CD14-positive monocyte (primary cell): ENCODE data around the gene ARRDC1. TPM values are rescaled to one million over a fixed set of nuclear protein-coding genes. Genes with fewer than 3 reads are reported as not detected.

Experiments
- DNase-seq, 3 donors: peaks; one replicate each; pipeline ENCODE4 v3.0.0-alpha.2; 2011 to 2022
- H2AFZ ChIP-seq: 2 replicates; pipeline ENCODE4 v1.6.0; 2012; ENCODE audit warnings: mild to moderate bottlenecking, low read depth, low read length, inconsistent platforms; ENCODE audit not compliant: insufficient read depth, poor library complexity, severe bottlenecking
- H3K27ac ChIP-seq, 2 donors: 1 replicate in 1 of 2; 2 replicates in 1 of 2; pipeline ENCODE4 v1.5.1; 2012 to 2013; ENCODE audit warnings: low read length in 2 of 2, control low read depth in 1 of 2, inconsistent platforms in 1 of 2, low read depth in 1 of 2, mild to moderate bottlenecking in 1 of 2
- H3K27me3 ChIP-seq, 2 donors: one replicate each; pipeline versions ENCODE4 v1.6.0 to v1.6.1; 2011 to 2013; ENCODE audit warnings: low read length in 2 of 2; ENCODE audit not compliant: control insufficient read depth in 2 of 2, insufficient read depth in 2 of 2
- H3K36me3 ChIP-seq, 2 donors: replicated peaks in 1 of 2; 1 replicate in 1 of 2; 2 replicates in 1 of 2; pipeline versions ENCODE4 v1.5.1 to v1.6.1; 2012 to 2013; ENCODE audit warnings: low read length in 2 of 2, control low read depth in 1 of 2, inconsistent platforms in 1 of 2, mild to moderate bottlenecking in 1 of 2; ENCODE audit not compliant: insufficient read depth in 2 of 2, control insufficient read depth in 1 of 2
- H3K4me1 ChIP-seq, 2 donors: 1 replicate in 1 of 2; 2 replicates in 1 of 2; pipeline versions ENCODE4 v1.5.1 to v1.6.1; 2012 to 2013; ENCODE audit warnings: low read length in 2 of 2, control low read depth in 1 of 2, inconsistent platforms in 1 of 2, mild to moderate bottlenecking in 1 of 2, moderate library complexity in 1 of 2; ENCODE audit not compliant: insufficient read depth in 2 of 2, control insufficient read depth in 1 of 2
- H3K4me2 ChIP-seq: replicated peaks from 2 replicates; pipeline ENCODE3; 2012; ENCODE audit warnings: low read length, moderate library complexity, mild to moderate bottlenecking; ENCODE audit not compliant: poor library complexity, severe bottlenecking; ENCODE audit errors: extremely low read depth
- H3K4me3 ChIP-seq, 3 experiments: fragments of 200-600 bp in 1 of 3; sonication (generic) in 1 of 3; replicated peaks in 1 of 3; 1 replicate in 2 of 3; 2 replicates in 1 of 3; pipeline ENCODE4 v1.5.1; 2011 to 2013; ENCODE audit warnings: low read length in 3 of 3, mild to moderate bottlenecking in 3 of 3, control low read depth in 2 of 3, low read depth in 2 of 3, inconsistent platforms in 1 of 3, moderate library complexity in 1 of 3
- H3K79me2 ChIP-seq: 2 replicates; pipeline ENCODE4 v1.6.0; 2012; ENCODE audit warnings: mild to moderate bottlenecking, control low read depth, inconsistent platforms, low read length, moderate library complexity; ENCODE audit not compliant: insufficient read depth
- H3K9ac ChIP-seq: 2 replicates; pipeline ENCODE4 v1.6.0; 2017; ENCODE audit warnings: low read length, mild to moderate bottlenecking; ENCODE audit not compliant: insufficient read depth, poor library complexity, severe bottlenecking
- H3K9me3 ChIP-seq, 2 donors: replicated peaks in 1 of 2; 1 replicate in 1 of 2; 2 replicates in 1 of 2; pipeline versions ENCODE4 v1.5.1 to v1.6.1; 2012 to 2013; ENCODE audit warnings: low read length in 2 of 2, control low read depth in 1 of 2; ENCODE audit not compliant: control insufficient read depth in 1 of 2, insufficient read depth in 1 of 2
- H4K20me1 ChIP-seq: 2 replicates; pipeline ENCODE4 v1.6.0; 2012; ENCODE audit warnings: mild to moderate bottlenecking, low read length, control low read depth, moderate library complexity; ENCODE audit not compliant: insufficient read depth
- H3K27ac Mint-ChIP-seq, 7 donors: one replicate each; pipeline ENCODE4 v1.8.0; 2020; ENCODE audit warnings: mild to moderate bottlenecking in 7 of 7, mixed read lengths in 7 of 7, moderate library complexity in 6 of 7, inconsistent platforms in 2 of 7
- H3K27me3 Mint-ChIP-seq, 3 donors: one replicate each; pipeline ENCODE4 v1.8.0; 2021 to 2022; ENCODE audit warnings: low read depth in 3 of 3, mild to moderate bottlenecking in 3 of 3, mixed read lengths in 3 of 3, moderate library complexity in 3 of 3, inconsistent platforms in 1 of 3
- H3K36me3 Mint-ChIP-seq, 2 donors: one replicate each; pipeline ENCODE4 v1.8.0; 2020; ENCODE audit warnings: mixed read lengths in 2 of 2, inconsistent platforms in 1 of 2, mild to moderate bottlenecking in 1 of 2
- H3K4me1 Mint-ChIP-seq: one replicate; pipeline ENCODE4 v1.8.0; 2020; ENCODE audit warnings: mild to moderate bottlenecking, mixed read lengths
- H3K4me3 Mint-ChIP-seq, 2 donors: one replicate each; pipeline ENCODE4 v1.8.0; 2020; ENCODE audit warnings: mild to moderate bottlenecking in 2 of 2, mixed read lengths in 2 of 2, moderate library complexity in 1 of 2
- H3K9me3 Mint-ChIP-seq, 7 donors: one replicate each; pipeline ENCODE4 v1.8.0; 2020 to 2022; ENCODE audit warnings: mixed read lengths in 7 of 7, mild to moderate bottlenecking in 6 of 7, moderate library complexity in 6 of 7, inconsistent platforms in 2 of 7
- CTCF ChIP-seq: fragments of 200-600 bp; IDR thresholded peaks from one replicate; pipeline ENCODE4 v1.8.0; 2022; ENCODE audit warnings: antibody characterized with exemption, mild to moderate bottlenecking
- WGBS: methylation state at CpG from one replicate; pipeline ENCODE4 v1.1.5; 2013; ENCODE audit warnings: missing lambda C conversion rate; ENCODE audit not compliant: insufficient coverage; 5-methylcytosine and 5-hydroxymethylcytosine counted together
- intact Hi-C, 2 donors: fragments of 100-400 bp; cut with micrococcal nuclease; formaldehyde crosslinking; loops; one replicate each; pipeline versions ENCODE4 v1.15.0 to v1.15.1; 2023
- polyA plus RNA-seq, 3 donors: library from polyadenylated mRNA; depleted of rRNA in 1 of 3; unstranded in 2 of 3; stranded (reverse) in 1 of 3; fragments of 300-500 nt in 2 of 3; fragments of >200 nt in 1 of 3; fragmentation: Illumina TruSeq in 2 of 3; gene quantifications; 1 replicate in 2 of 3; 2 replicates in 1 of 3; pipeline ENCODE4 v1.2.3, GENCODE V29; 2012 to 2021

Gene ARRDC1
- polyA plus RNA-seq, 3 donors, result 83.2 to 454 (median 87.6) TPM

GRCh38 chr9:137640862-137641261 lies 35.4 kb downstream of the ARRDC1 start:
- no peaks in the 10 kb centered on the region for H3K27me3 Mint-ChIP-seq
- H3K79me2 ChIP-seq, result peaks cover 95% of the 10 kb centered on the region
- H3K4me2 ChIP-seq, result no peak overlapping the region
- peaks cover 14 to 25% of the 10 kb centered on the region in 2 donors for H3K4me1 ChIP-seq
- H3K9me3 ChIP-seq, result no peaks in the 10 kb centered on the region
- H3K4me1 Mint-ChIP-seq, result peaks cover 34% of the 10 kb centered on the region
- H3K27me3 ChIP-seq, result no peaks in the 10 kb centered on the region
- H3K27ac Mint-ChIP-seq, result peak overlapping the region in 2 of 7 donors; percentile 4 to 77
- 100% methylated on average over 1 of the region's 5 CpGs for WGBS
- peaks cover 75% of the 10 kb centered on the region for H4K20me1 ChIP-seq
- peak overlapping the region in 1 of 2 donors; percentile 48 for H3K27ac ChIP-seq
- H3K9me3 Mint-ChIP-seq, result no peaks in the 10 kb centered on the region
- no peak overlapping the region for H2AFZ ChIP-seq
- intact Hi-C loops, result no loop called here
- peaks cover 19 to 47% of the 10 kb centered on the region in 2 donors for H3K36me3 Mint-ChIP-seq
- H3K36me3 ChIP-seq, result peaks cover 10 to 21% of the 10 kb centered on the region in 2 donors
- H3K4me3 Mint-ChIP-seq, result no peak overlapping the region
- no peak for TF ChIP-seq CTCF
- H3K9ac ChIP-seq, result no peak overlapping the region
- H3K4me3 ChIP-seq, result no peak overlapping the region
- no peak for DNase-seq

- Histone ChIP-seq H3K27me3 (no peaks in the 10 kb centered on the region), H3K9me3 (no peaks in the 10 kb centered on the region), H3K9ac (no peak overlapping the region), H3K79me2 (peaks cover 93% of the 10 kb centered on the region), H3K4me1 (peaks cover 27 to 38% of the 10 kb centered on the region in 2 donors), H2AFZ (no peak overlapping the region), H3K4me3 (no peak overlapping the region), H3K4me2 (no peak overlapping the region), H4K20me1 (peaks cover 78% of the 10 kb centered on the region), H3K27ac (no peak overlapping the region), H3K36me3 (peaks cover 10 to 21% of the 10 kb centered on the region in 2 donors)
- intact Hi-C loops, result no loop called here
- H3K27ac Mint-ChIP-seq, result peak overlapping the region in 3 of 7 donors; percentile 1 to 68 (median 38)
- H3K4me3 Mint-ChIP-seq, result no peak overlapping the region
- peaks cover 47% of the 10 kb centered on the region for H3K4me1 Mint-ChIP-seq
- WGBS, result 100% methylated on average over 1 of the region's 10 CpGs
- H3K27me3 Mint-ChIP-seq, result peaks cover 0 to 2% (median 0%) of the 10 kb centered on the region in 3 donors
- peaks cover 21 to 55% of the 10 kb centered on the region in 2 donors for H3K36me3 Mint-ChIP-seq
- H3K9me3 Mint-ChIP-seq, result no peaks in the 10 kb centered on the region
- DNase-seq, result no peak
- TF ChIP-seq CTCF, result no peak
Observed at GRCh38 chr9:137642118-137642601, 36.7 kb downstream of the ARRDC1 start.
